Hepatocyte (in vitro differentiated cells): ENCODE measurements around the gene EPB41L1.

ENCODE experiments used
- EZH2phosphoT487 ChIP-seq: fragments of 200-600 bp; sonication (generic); IDR thresholded peaks from one replicate; pipeline ENCODE4 v1.6.1; 2018; ENCODE audit warnings: antibody characterized with exemption, mild to moderate bottlenecking, low read depth, moderate library complexity; ENCODE audit not compliant: unreplicated experiment, severe bottlenecking
- TF ChIP-seq, protein P1 (sequence below): fragments of 200-600 bp; sonication (generic); IDR thresholded peaks from 2 replicates; pipeline ENCODE4 v1.5.1; 2016; ENCODE audit warnings: antibody characterized with exemption, mild to moderate bottlenecking; ENCODE audit not compliant: poor library complexity

DNA sequence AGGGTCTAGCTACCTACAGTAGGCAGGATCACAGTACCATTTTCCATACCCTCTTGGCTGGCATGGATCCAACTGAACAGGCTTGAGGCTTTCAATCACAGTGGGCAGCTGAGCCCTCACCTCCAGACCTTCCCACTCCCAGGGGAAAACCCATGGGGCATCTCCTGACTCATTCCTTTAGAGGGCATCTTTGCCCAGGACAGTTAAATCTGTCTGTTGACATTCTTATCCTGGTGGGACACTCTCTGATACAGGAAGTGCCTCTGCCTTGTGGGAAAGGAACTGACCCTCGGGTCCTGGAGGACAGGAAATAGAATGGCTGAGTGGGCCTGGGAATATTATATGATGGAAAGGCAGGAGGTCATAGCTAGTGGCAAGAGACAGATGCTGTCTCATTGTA lies 10.2 kb upstream of the EPB41L1 start:
- TF ChIP-seq, protein P1, sequence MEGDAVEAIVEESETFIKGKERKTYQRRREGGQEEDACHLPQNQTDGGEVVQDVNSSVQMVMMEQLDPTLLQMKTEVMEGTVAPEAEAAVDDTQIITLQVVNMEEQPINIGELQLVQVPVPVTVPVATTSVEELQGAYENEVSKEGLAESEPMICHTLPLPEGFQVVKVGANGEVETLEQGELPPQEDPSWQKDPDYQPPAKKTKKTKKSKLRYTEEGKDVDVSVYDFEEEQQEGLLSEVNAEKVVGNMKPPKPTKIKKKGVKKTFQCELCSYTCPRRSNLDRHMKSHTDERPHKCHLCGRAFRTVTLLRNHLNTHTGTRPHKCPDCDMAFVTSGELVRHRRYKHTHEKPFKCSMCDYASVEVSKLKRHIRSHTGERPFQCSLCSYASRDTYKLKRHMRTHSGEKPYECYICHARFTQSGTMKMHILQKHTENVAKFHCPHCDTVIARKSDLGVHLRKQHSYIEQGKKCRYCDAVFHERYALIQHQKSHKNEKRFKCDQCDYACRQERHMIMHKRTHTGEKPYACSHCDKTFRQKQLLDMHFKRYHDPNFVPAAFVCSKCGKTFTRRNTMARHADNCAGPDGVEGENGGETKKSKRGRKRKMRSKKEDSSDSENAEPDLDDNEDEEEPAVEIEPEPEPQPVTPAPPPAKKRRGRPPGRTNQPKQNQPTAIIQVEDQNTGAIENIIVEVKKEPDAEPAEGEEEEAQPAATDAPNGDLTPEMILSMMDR: no peak
- TF ChIP-seq EZH2phosphoT487: no peak
